Calu3 (cell line): Measurements from ENCODE around the gene PAK6. TPM values are rescaled to one million over a fixed set of nuclear protein-coding genes. Genes with fewer than 3 reads are reported as not detected.

Experiments
- BruUV-seq: library from RNA; stranded (reverse); fragments of 400-500 nt; replicated peaks from 2 replicates; lab custom pipeline; 2021; lab: Mats Ljungman, UMichigan
- CTCF ChIA-PET: fragments of 300-600 bp; sonication (Branson Sonifier 250); formaldehyde crosslinking; loops from one replicate; lab custom pipeline; 2022; ENCODE audit warnings: antibody characterized with exemption; lab: Charles Lee
- DNase-seq: peaks from one replicate; pipeline ENCODE4 v3.0.0; 2022
- H3K27ac Mint-ChIP-seq: one replicate; pipeline ENCODE4 v1.8.0; 2022; ENCODE audit warnings: mixed read lengths; ENCODE audit not compliant: unreplicated experiment
- H3K27me3 Mint-ChIP-seq: one replicate; pipeline ENCODE4 v1.8.0; 2022; ENCODE audit warnings: mixed read lengths; ENCODE audit not compliant: unreplicated experiment
- H3K36me3 Mint-ChIP-seq: one replicate; pipeline ENCODE4 v1.8.0; 2022; ENCODE audit warnings: mild to moderate bottlenecking, moderate library complexity, mixed read lengths; ENCODE audit not compliant: insufficient read depth, unreplicated experiment
- H3K4me1 Mint-ChIP-seq: one replicate; pipeline ENCODE4 v1.8.0; 2022; ENCODE audit warnings: mild to moderate bottlenecking, low read depth, mixed read lengths; ENCODE audit not compliant: unreplicated experiment
- H3K4me3 Mint-ChIP-seq: one replicate; pipeline ENCODE4 v1.8.0; 2022; ENCODE audit warnings: mild to moderate bottlenecking, low read depth, moderate library complexity, mixed read lengths; ENCODE audit not compliant: unreplicated experiment
- H3K9me3 Mint-ChIP-seq: one replicate; pipeline ENCODE4 v1.8.0; 2022; ENCODE audit warnings: low read depth, mixed read lengths; ENCODE audit not compliant: unreplicated experiment
- intact Hi-C: fragments of 100-400 bp; cut with micrococcal nuclease; formaldehyde crosslinking; loops from one replicate; pipeline ENCODE4 v1.10.0; 2022; ENCODE audit not compliant: unreplicated experiment
- total RNA-seq: library from RNA; stranded (reverse); gene quantifications from 2 replicates; pipeline ENCODE4 v1.2.3, GENCODE V29; 2022
- TF ChIP-seq, protein P1 (sequence below): fragments of 200-600 bp; IDR thresholded peaks from one replicate; pipeline ENCODE4 v1.8.0; 2022; ENCODE audit warnings: antibody characterized with exemption; ENCODE audit not compliant: unreplicated experiment

Gene PAK6
- total RNA-seq, 1 experiment from 2014 or later, result 7.1 TPM

DNA sequence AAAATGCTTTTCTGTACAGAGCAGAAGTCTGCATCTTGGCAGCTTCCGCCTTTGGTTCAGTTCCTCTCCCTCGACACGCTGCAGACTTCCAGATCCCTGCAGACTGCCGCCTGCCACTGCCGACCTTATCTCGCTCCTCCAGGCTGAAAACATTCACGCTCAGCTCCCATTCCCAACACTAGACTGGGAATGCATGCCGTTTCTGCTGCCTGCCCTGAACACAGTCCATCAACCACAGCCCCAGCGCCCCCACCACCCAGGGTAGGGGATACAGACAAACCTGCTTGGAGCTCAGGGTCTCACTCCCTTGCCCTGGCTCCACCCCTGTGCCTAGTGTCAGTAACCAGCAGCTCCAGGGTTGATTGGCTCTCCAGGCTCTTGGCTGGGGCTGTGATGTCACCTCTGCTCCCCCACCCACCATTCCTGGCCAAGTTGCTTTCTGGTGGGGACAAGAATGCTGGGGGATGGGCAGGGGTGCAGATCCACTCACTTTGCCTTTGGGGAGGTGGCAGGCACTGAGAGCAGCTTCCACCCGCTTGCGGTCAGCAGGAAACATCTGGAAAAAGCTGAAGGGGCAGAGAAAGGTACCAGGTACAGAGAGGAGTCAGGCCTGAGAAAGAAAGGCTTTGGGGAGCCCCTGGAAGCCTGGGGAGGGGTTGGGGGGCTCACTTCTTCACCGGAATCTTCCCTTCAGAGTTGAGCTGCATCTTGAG, 62.8 kb downstream of the PAK6 start:
- CTCF ChIA-PET, result interaction anchor here (0.6 kb wide), 1 partner anchor 345 kb away, joined by 3 read pairs; no protein-coding TSS in a partner anchor
- no peak for DNase-seq
- no peak overlapping the region for H3K27ac Mint-ChIP-seq
- H3K36me3 Mint-ChIP-seq, result peaks cover 13% of the 10 kb centered on the region
- H3K9me3 Mint-ChIP-seq, result no peaks in the 10 kb centered on the region
- H3K4me3 Mint-ChIP-seq, result no peak overlapping the region
- BruUV-seq, result no TSS peak
- TF ChIP-seq, protein P1, sequence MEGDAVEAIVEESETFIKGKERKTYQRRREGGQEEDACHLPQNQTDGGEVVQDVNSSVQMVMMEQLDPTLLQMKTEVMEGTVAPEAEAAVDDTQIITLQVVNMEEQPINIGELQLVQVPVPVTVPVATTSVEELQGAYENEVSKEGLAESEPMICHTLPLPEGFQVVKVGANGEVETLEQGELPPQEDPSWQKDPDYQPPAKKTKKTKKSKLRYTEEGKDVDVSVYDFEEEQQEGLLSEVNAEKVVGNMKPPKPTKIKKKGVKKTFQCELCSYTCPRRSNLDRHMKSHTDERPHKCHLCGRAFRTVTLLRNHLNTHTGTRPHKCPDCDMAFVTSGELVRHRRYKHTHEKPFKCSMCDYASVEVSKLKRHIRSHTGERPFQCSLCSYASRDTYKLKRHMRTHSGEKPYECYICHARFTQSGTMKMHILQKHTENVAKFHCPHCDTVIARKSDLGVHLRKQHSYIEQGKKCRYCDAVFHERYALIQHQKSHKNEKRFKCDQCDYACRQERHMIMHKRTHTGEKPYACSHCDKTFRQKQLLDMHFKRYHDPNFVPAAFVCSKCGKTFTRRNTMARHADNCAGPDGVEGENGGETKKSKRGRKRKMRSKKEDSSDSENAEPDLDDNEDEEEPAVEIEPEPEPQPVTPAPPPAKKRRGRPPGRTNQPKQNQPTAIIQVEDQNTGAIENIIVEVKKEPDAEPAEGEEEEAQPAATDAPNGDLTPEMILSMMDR, result no peak
- no peaks in the 10 kb centered on the region for H3K27me3 Mint-ChIP-seq
- intact Hi-C loops, result no loop called here
- peaks cover 4% of the 10 kb centered on the region for H3K4me1 Mint-ChIP-seq

DNA sequence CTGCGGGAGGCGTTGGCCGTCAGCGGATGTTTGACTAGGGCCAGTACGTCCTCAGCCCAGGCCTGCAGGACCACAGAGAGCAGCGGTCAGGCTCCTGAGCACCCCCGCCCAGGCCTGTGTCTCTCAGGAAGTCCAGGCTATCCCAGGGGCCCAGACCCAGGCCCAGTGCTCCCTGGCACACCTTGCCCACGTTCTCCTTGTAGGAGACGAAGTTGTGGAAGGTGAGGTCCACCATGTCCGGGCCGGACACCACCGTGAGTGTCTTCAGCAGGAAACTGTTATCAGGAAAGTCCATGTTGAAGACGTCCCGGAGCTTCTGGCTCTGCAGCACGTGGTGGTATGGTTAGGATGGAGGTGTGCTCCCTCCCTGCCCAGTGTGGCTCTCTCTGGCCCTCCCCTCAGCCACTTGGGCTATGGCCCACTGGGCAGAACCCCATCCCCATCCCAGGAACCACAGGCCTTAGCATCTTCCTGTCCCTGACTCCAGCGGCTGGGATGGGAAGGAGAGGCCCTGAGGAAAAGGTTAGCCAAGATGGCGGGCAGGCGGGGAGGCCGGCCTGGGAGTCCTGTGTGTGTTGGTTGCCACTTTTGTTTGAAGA, 63.5 kb downstream of the PAK6 start:
- Mint-ChIP-seq H3K4me1 (peaks cover 8% of the 10 kb centered on the region), H3K36me3 (peaks cover 13% of the 10 kb centered on the region), H3K27me3 (no peaks in the 10 kb centered on the region), H3K4me3 (no peak overlapping the region), H3K27ac (no peak overlapping the region), H3K9me3 (no peaks in the 10 kb centered on the region)
- no peak for DNase-seq
- intact Hi-C loops, result no loop called here
- no TSS peak for BruUV-seq
- CTCF ChIA-PET, result no interaction called here
- TF ChIP-seq, protein P1, result no peak

GRCh38 chr15:40302981-40303380, 64.1 kb downstream of the PAK6 start:
- no peak overlapping the region for H3K27ac Mint-ChIP-seq
- intact Hi-C loops, result no loop called here
- no peaks in the 10 kb centered on the region for H3K27me3 Mint-ChIP-seq
- TF ChIP-seq, protein P1, result no peak
- H3K36me3 Mint-ChIP-seq, result peaks cover 13% of the 10 kb centered on the region
- DNase-seq, result no peak
- H3K4me1 Mint-ChIP-seq, result peaks cover 8% of the 10 kb centered on the region
- no peak overlapping the region for H3K4me3 Mint-ChIP-seq
- CTCF ChIA-PET, result no interaction called here
- no peaks in the 10 kb centered on the region for H3K9me3 Mint-ChIP-seq
- no TSS peak for BruUV-seq

DNA sequence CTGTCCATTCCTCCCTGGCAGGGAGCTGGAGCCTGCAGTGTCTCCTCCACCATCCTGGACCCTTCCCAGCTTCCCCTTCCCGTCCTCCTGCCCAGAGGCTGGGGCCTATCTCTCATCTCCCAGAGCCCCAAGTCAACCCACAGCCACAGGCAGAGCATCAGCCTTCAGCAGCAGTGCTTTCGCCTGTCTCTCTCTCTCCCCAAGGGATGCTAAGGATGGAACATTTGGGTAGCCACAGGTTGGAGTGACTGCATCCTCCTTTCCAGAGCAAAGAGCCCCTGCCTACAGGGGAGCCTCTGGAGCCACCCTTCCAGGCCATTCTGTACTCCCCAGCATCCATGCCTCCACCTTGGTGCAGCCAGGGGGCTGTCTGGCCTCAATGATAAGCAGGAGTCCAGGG, 64.7 kb downstream of the PAK6 start:
- H3K4me3 Mint-ChIP-seq, result no peak overlapping the region
- no peaks in the 10 kb centered on the region for H3K9me3 Mint-ChIP-seq
- peaks cover 8% of the 10 kb centered on the region for H3K4me1 Mint-ChIP-seq
- H3K36me3 Mint-ChIP-seq, result peaks cover 13% of the 10 kb centered on the region
- TF ChIP-seq, protein P1, result no peak
- no peak overlapping the region for H3K27ac Mint-ChIP-seq
- no TSS peak for BruUV-seq
- DNase-seq, result no peak
- intact Hi-C loops, result no loop called here
- no peaks in the 10 kb centered on the region for H3K27me3 Mint-ChIP-seq
- CTCF ChIA-PET, result no interaction called here
